ENCODE results near the gene SLC16A2.

Gene SLC16A2

DNA sequence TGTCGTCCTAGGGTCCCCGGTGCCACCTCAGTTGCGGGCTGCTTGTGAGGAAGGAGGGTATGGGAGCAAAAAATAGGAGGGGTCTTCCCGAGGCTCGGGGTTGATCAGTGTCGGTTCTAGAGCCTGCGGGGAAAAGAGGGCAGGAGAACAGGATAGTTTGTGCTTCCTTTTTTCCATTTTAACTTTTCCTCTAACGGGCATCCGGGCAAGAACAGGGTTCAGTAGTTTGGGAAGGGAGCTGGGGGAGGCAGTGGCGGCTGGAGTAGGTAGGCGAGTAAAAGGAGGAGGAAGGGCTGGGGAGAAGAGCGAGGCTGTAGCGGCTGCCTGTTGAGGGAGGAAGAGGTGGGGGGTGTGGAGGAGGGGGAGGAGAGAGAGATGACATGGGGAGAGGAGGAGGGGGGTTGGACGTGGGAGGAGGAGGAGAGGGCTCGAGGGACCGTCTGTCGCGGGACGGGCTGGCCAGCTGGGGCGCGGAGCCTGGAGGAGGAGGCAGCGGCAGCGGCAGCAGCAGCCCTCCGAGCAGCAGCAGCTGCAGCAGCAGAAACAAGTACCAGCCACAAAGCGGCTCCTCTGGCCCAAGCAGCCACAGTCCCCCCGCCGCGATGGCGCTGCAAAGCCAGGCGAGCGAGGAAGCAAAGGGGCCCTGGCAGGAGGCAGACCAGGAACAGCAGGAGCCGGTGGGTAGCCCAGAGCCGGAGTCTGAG is at the start of gene SLC16A2:
Gene SLC16A2, plus strand, starts transcription at position 458 of the 704 bp plus-strand sequence. Its CDS starts 145 bp downstream, at position 603.
- FAIRE-seq (no peak), DNase-seq (ENCODE audit: insufficient read length, low spot score) (peak; percentile 74)
- TF ChIP-seq, protein P1, sequence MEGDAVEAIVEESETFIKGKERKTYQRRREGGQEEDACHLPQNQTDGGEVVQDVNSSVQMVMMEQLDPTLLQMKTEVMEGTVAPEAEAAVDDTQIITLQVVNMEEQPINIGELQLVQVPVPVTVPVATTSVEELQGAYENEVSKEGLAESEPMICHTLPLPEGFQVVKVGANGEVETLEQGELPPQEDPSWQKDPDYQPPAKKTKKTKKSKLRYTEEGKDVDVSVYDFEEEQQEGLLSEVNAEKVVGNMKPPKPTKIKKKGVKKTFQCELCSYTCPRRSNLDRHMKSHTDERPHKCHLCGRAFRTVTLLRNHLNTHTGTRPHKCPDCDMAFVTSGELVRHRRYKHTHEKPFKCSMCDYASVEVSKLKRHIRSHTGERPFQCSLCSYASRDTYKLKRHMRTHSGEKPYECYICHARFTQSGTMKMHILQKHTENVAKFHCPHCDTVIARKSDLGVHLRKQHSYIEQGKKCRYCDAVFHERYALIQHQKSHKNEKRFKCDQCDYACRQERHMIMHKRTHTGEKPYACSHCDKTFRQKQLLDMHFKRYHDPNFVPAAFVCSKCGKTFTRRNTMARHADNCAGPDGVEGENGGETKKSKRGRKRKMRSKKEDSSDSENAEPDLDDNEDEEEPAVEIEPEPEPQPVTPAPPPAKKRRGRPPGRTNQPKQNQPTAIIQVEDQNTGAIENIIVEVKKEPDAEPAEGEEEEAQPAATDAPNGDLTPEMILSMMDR (IDR thresholded peaks at IDR 0.05; ENCODE audit: insufficient read depth, missing control alignments): no peak

DNA sequence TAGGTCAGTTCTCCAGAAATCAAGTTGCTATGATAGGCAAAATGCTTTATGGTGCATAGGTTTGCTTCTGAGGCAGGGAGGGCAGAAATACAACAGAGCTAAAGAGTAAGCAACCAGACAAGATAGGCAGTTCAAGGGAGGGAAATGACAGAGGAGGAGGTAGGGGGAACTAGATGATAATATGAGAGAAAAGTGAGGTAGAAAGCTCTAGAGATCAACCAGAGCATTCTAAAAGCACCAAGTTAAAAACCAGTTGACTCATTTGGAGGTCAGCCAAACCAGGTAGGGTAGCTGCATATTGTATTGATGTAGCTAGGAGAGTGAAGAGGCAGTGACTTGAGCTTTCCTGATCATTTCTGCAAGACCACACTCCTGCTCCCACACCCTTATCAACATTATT is 49.0 kb upstream of the SLC16A2 start:
- no peak for DNase-seq (ENCODE audit: insufficient read length, low spot score)
- TF ChIP-seq, protein P1 (IDR thresholded peaks at IDR 0.05; ENCODE audit: insufficient read depth, missing control alignments): no peak
- FAIRE-seq: no peak

DNA sequence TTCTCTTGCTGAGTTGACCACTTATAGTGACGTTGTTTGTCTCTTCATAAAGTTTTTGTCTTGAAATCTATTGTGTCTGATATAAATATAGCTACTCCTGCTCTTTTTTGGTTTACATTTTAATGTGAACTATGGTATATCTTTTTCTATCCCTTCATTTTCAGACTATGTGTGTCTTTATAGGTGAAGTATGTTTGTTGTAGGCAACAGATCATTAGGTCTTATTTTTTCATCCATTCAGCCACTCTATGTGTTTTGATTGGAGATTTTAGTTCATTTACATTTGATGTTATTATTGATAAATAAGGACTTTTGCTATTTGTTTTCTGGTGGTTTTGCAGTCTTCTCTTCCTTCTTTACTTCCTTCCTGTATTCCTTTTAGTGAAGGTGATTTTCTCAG is 44.0 kb upstream of the SLC16A2 start:
- FAIRE-seq (no peak), DNase-seq (ENCODE audit: insufficient read length, low spot score) (no peak)
- TF ChIP-seq, protein P1 (IDR thresholded peaks at IDR 0.05; ENCODE audit: insufficient read depth, missing control alignments): no peak

DNA sequence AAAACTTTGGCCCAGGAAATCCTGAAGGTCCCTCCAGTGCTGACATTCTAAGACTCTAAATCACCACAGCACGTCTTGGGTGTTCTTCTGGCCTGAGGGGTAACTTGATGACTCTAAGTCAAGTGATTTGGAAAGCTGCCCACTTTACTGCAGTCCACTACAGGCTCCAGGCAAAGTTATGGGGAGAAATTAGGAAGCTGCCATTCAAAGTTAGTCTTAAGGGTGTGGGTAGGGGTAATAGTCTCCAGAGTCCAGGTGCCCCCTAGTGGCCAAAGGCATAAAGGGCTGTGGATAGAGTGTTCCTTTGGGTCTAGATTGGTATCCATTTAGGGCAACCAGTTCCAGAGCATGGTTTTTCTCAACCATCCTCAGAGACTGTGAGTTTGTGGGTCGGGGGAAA is 38.7 kb upstream of the SLC16A2 start:
- DNase-seq (ENCODE audit: insufficient read length, low spot score): no peak
- TF ChIP-seq, protein P1 (IDR thresholded peaks at IDR 0.05; ENCODE audit: insufficient read depth, missing control alignments): peak; percentile 56
- peak; percentile 70 for FAIRE-seq

DNA sequence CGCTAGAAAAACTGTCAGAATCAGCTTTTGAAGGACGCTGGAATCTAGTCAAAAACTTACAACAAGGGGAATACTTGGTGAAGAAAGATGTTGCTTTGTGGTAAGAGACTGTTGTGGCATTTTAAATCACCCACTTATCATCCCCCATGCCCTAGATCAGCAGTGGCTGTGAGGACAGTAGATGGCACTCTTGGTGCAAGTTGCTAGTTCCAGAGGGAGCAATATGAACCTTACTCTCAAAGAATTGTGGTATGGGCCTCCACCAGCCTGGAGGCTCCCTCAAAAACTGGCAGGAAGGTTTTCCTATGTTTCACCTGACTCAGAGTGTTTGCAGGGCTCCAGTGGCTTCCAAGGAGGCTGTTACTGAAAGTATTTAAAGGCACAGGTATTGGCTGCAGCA is 37.7 kb upstream of the SLC16A2 start:
- TF ChIP-seq, protein P1 (IDR thresholded peaks at IDR 0.05; ENCODE audit: insufficient read depth, missing control alignments): peak; percentile 52
- no peak for FAIRE-seq
- no peak for DNase-seq (ENCODE audit: insufficient read length, low spot score)

DNA sequence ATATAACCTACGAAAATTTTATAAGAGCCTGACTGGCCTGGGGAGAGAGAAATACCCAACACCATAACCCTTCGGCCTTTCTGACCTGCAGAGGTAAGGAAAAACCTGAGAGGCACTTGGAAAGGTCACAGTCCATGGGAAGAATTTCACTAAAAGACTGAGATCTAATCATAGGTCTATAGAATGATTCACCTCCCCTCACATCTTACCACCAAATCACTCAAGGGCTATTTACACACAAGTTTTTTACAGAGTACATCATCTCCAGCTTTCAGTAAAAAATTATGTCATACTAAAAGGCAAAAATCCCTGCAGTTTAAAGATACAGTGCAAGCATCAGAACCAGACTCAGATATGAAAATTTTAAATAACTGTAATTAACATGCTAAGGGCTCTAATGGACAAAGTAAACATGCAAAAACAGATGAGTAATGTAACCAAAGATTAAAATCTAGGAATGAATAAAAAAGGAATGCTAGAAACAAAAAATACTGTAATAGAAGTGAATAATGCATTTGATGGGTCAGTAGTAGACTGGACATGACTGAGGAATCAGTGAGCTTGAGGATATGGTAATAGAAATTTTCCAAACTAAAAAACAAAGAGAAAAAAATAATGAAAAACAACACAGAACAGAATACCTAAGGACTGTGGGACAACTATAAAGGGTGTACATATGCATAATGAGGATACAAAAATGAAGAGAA is 32.1 kb upstream of the SLC16A2 start:
- no peak for DNase-seq (ENCODE audit: insufficient read length, low spot score)
- peak; percentile 29 for FAIRE-seq

More for the DNA sequence above, 32.1 kb upstream of the SLC16A2 start:
- TF ChIP-seq, protein P1 (IDR thresholded peaks at IDR 0.05; ENCODE audit: insufficient read depth, missing control alignments): no peak
